ENCODE results near the gene ADIRF. TPM values are rescaled to one million over a fixed set of nuclear protein-coding genes. Genes with fewer than 3 reads are reported as not detected.

The ADIRF gene
- total RNA-seq, 1 donor from 2014 or later: not detected

DNA sequence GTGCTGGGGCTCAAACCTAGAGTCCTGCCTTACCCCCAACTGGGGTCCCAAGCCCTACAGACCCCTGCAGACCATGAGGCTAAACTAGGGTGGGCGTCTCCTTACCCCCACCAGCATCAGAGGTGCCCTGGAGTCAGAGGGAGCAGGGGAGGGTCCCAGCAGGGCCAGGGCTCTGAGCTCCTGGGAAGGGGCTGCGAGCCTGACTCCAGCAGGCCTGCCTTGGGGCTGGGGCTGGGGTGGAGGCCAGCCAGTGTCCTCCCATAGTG lies 8.6 kb upstream of the ADIRF start:
- Mint-ChIP-seq H3K27ac (ENCODE audit: unreplicated experiment) (no peak overlapping the region), H3K4me1 (ENCODE audit: low read depth, unreplicated experiment) (peaks cover 18% of the 10 kb centered on the region), H3K36me3 (ENCODE audit: unreplicated experiment) (no peaks in the 10 kb centered on the region), H3K27me3 (ENCODE audit: unreplicated experiment) (peaks cover 13% of the 10 kb centered on the region), H3K4me3 (ENCODE audit: unreplicated experiment) (peak overlapping the region; percentile 30), H3K9me3 (ENCODE audit: unreplicated experiment) (peaks cover 13% of the 10 kb centered on the region)
- no peak for DNase-seq
- no peak for TF ChIP-seq CTCF (IDR thresholded peaks at IDR 0.05; ENCODE audit: partially characterized antibody, unreplicated experiment)

DNA sequence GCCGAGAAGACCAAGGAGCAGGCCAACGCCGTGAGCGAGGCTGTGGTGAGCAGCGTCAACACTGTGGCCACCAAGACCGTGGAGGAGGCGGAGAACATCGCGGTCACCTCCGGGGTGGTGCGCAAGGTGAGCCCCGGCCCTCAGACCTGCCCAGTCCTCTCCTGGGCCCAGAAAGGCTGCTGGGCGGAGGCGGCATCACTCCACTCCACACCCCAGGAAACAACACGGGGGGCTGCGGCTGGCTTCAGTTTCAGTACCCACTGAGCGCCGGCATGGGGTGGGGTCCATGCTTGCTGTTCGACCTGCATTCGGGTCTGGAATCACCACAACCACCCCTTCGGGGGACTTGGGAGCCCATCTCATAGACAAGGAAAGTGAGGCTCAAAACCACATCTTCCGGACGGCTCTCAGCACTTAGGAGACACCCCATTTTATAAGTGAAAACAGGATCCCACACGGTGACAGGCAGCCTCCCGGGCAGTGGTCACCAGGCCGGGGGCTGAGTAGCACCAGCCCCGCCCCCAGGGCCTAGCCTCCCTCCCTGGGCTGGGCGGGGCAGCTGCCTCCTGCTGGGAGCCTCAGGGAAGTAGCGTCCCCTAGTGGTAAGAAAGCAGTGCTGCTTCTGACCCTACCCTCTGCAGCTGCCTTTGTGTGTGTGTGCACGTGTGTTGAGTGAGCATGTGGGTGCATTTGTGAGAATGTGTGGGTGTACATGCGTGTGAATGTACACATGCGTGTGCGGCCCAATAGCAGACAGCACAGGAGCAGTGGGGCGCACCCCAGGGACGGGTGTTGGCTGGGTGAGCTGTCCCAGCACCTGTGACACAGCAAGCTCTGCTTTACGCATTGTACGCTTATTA lies 8.0 kb upstream of the ADIRF start:
- no peaks in the 10 kb centered on the region for H3K36me3 Mint-ChIP-seq (ENCODE audit: unreplicated experiment)
- H3K9me3 Mint-ChIP-seq (ENCODE audit: unreplicated experiment): peaks cover 13% of the 10 kb centered on the region
- H3K4me1 Mint-ChIP-seq (ENCODE audit: low read depth, unreplicated experiment): peaks cover 18% of the 10 kb centered on the region
- peaks cover 13% of the 10 kb centered on the region for H3K27me3 Mint-ChIP-seq (ENCODE audit: unreplicated experiment)
- peak; percentile 99 for TF ChIP-seq CTCF (IDR thresholded peaks at IDR 0.05; ENCODE audit: partially characterized antibody, unreplicated experiment)
- peak overlapping the region; percentile 89 for H3K4me3 Mint-ChIP-seq (ENCODE audit: unreplicated experiment)
- H3K27ac Mint-ChIP-seq (ENCODE audit: unreplicated experiment): peak overlapping the region; percentile 96
- peak; percentile 77 for DNase-seq

DNA sequence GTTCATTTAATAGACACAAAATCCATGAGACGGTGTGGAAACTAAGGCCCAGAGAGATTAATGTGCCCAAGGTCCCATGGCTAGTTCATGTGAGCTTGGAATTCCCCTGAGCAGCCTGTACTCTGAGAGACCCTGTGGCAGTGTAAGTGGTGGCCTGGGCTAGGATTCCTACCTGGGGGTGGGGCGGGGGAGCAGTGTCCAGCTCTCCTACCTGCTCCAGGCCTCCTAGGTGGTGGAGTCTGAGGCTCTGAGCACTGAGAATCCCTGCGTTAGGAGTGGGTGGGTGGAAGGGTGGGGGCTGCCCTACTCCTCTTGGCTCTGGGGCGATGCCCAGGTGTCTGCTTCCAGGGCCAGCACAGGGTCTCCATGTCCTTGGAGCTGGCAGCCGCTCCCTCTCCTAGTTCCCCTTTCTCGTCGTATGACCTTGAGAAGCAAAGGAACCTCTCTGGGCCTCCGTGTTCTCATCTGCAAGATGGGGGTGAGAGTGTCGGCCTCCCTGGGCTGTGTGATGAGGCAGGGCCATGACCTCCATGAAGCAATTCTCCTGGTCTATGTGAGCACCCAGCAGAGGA lies 7.3 kb upstream of the ADIRF start:
- H3K27me3 Mint-ChIP-seq (ENCODE audit: unreplicated experiment): peaks cover 13% of the 10 kb centered on the region
- peaks cover 23% of the 10 kb centered on the region for H3K4me1 Mint-ChIP-seq (ENCODE audit: low read depth, unreplicated experiment)
- no peaks in the 10 kb centered on the region for H3K36me3 Mint-ChIP-seq (ENCODE audit: unreplicated experiment)
- H3K27ac Mint-ChIP-seq (ENCODE audit: unreplicated experiment): peak overlapping the region; percentile 96
- H3K4me3 Mint-ChIP-seq (ENCODE audit: unreplicated experiment): peak overlapping the region; percentile 89
- H3K9me3 Mint-ChIP-seq (ENCODE audit: unreplicated experiment): peaks cover 14% of the 10 kb centered on the region
- DNase-seq: no peak
- no peak for TF ChIP-seq CTCF (IDR thresholded peaks at IDR 0.05; ENCODE audit: partially characterized antibody, unreplicated experiment)

- Mint-ChIP-seq H3K27me3 (ENCODE audit: unreplicated experiment) (peaks cover 17% of the 10 kb centered on the region), H3K27ac (ENCODE audit: unreplicated experiment) (no peak overlapping the region), H3K36me3 (ENCODE audit: unreplicated experiment) (no peaks in the 10 kb centered on the region), H3K4me3 (ENCODE audit: unreplicated experiment) (no peak overlapping the region), H3K4me1 (ENCODE audit: low read depth, unreplicated experiment) (peaks cover 26% of the 10 kb centered on the region), H3K9me3 (ENCODE audit: unreplicated experiment) (peaks cover 17% of the 10 kb centered on the region)
- TF ChIP-seq CTCF (IDR thresholded peaks at IDR 0.05; ENCODE audit: partially characterized antibody, unreplicated experiment): no peak
- DNase-seq: no peak
These were observed 6.7 kb upstream of the ADIRF start for GRCh38 chr10:86961481-86962091.

All from glutamatergic neuron (in vitro differentiated cells).